Lower leg skin (tissue), 4 donors: Measurements from ENCODE around the gene ZC3HAV1L. TPM values are rescaled to one million over a fixed set of nuclear protein-coding genes. Genes with fewer than 3 reads are reported as not detected.

Experiments used
- DNase-seq, 2 donors: peaks; one replicate each; pipeline ENCODE4 v3.0.0-alpha.2; 2019; ENCODE audit warnings: low spot score in 2 of 2
- H3K4me3 ChIP-seq: fragments of 200-600 bp; sonication (generic); 2 replicates; pipeline ENCODE4 v1.5.1; 2017; ENCODE audit warnings: mild to moderate bottlenecking, low read depth; ENCODE audit not compliant: poor library complexity, severe bottlenecking
- CTCF ChIP-seq, 3 donors: fragments of 450-650 bp; IDR thresholded peaks; one replicate each; pipeline ENCODE4 v1.5.1; 2016; ENCODE audit warnings: antibody characterized with exemption in 3 of 3, mild to moderate bottlenecking in 3 of 3, moderate library complexity in 2 of 3
- POLR2A ChIP-seq, 2 donors: fragments of 450-650 bp; IDR thresholded peaks; one replicate each; pipeline ENCODE4 v1.6.1; 2016 to 2017; ENCODE audit warnings: antibody characterized with exemption in 2 of 2, mild to moderate bottlenecking in 1 of 2, moderate library complexity in 1 of 2
- WGBS, 2 donors: methylation state at CpG; one replicate each; pipeline ENCODE4 v1.1.5; 2018; 5-methylcytosine and 5-hydroxymethylcytosine counted together
- intact Hi-C: fragments of 100-400 bp; cut with DNase I; formaldehyde crosslinking; loops from one replicate; pipeline ENCODE4 v1.15.0; 2023; ENCODE audit warnings: low total_unique reads
- total RNA-seq, 4 donors: library from RNA; depleted of rRNA; stranded (reverse); fragments of >200 nt; gene quantifications; one replicate each; pipeline ENCODE4 v1.1.0, GENCODE V29; 2016

The ZC3HAV1L gene
- total RNA-seq, 4 donors from 2014 or later: 16.2 to 47.4 (median 30.6) TPM

GRCh38 chr7:139051655-139052054 is 15.8 kb upstream of the ZC3HAV1L start:
- no peak for DNase-seq
- intact Hi-C loops: no loop called here
- TF ChIP-seq CTCF (IDR thresholded peaks at IDR 0.05): no peak
- no peak for TF ChIP-seq POLR2A (IDR thresholded peaks at IDR 0.05)
- no peak overlapping the region for H3K4me3 ChIP-seq

- no peak for DNase-seq
- intact Hi-C loops: no loop called here
- no peak overlapping the region for H3K4me3 ChIP-seq
- TF ChIP-seq CTCF (IDR thresholded peaks at IDR 0.05) (no peak), POLR2A (IDR thresholded peaks at IDR 0.05) (no peak)
- WGBS, 2 donors: 91 to 100% methylated on average over 1 of the region's 1 CpG
These were observed 14.1 kb upstream of the ZC3HAV1L start for GRCh38 chr7:139049936-139050335.

- WGBS, 2 donors: 87 to 91% methylated on average over 7 of the region's 7 CpGs
- TF ChIP-seq CTCF (IDR thresholded peaks at IDR 0.05): no peak
- no peak for TF ChIP-seq POLR2A (IDR thresholded peaks at IDR 0.05)
- no peak for DNase-seq
- no peak overlapping the region for H3K4me3 ChIP-seq
- intact Hi-C loops: no loop called here
These were observed 13.3 kb upstream of the ZC3HAV1L start for GRCh38 chr7:139049111-139049510.

- intact Hi-C loops: no loop called here
- TF ChIP-seq CTCF (IDR thresholded peaks at IDR 0.05) (no peak), POLR2A (IDR thresholded peaks at IDR 0.05) (no peak)
- 86 to 88% methylated on average over 3 of the region's 3 CpGs for WGBS, 2 donors
These were observed 12.1 kb upstream of the ZC3HAV1L start for GRCh38 chr7:139047970-139048369.

GRCh38 chr7:139046143-139046542 is 10.3 kb upstream of the ZC3HAV1L start:
- no peak overlapping the region for H3K4me3 ChIP-seq
- 86 to 87% methylated on average over 6 of the region's 6 CpGs for WGBS, 2 donors
- no peak for DNase-seq
- intact Hi-C loops: no loop called here
- TF ChIP-seq POLR2A (IDR thresholded peaks at IDR 0.05) (no peak), CTCF (IDR thresholded peaks at IDR 0.05) (no peak)

More at GRCh38 chr7:139047970-139048369, 12.1 kb upstream of the ZC3HAV1L start:
- no peak for DNase-seq
- H3K4me3 ChIP-seq: no peak overlapping the region
